ENCODE data around the gene PKD1L1. TPM values are rescaled to one million over a fixed set of nuclear protein-coding genes. Genes with fewer than 3 reads are reported as not detected.

The PKD1L1 gene
- total RNA-seq, 1 experiment from 2014 or later: 0.17 TPM

DNA sequence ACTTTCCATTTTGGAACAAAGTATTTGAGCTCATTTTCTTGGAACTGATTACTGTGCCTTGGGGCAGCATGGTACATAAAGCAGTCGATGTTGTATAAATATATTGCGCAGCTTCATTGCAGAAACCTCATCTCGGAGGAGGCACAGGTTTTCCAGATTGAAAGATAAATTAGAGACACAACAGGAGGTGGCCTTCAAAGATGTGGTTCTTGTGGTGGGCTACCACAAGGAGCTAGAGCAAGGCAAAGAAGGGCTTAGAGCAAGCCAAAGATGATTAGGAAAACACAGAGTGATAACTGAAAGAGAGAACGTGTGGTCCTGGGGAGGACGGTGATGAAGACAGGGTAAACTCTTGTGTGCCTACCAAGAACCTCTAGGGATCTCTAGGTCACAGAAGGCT lies 197.2 kb downstream of the PKD1L1 start:
- no peak overlapping the region for H2BK20ac ChIP-seq (ENCODE audit: low read depth, low read length, poor library complexity, severe bottlenecking)
- no peaks in the 10 kb centered on the region for H4K20me1 ChIP-seq (ENCODE audit: control insufficient read depth, insufficient read depth, insufficient read length)
- no peak overlapping the region for H3K56ac ChIP-seq (ENCODE audit: insufficient read length, low read depth, low read length)
- WGBS (ENCODE audit: extremely low coverage, insufficient read length, low lambda C conversion rate): no CpG with 5 or more reads among the region's 5 CpGs
- Mint-ChIP-seq H3K27me3 (ENCODE audit: low read depth) (peaks cover 7% of the 10 kb centered on the region; the same call in 1 of the 2 replicates), H3K36me3 (ENCODE audit: insufficient read depth in 1 of 3, low read depth in 3 of 3) (no peaks in the 10 kb centered on the region; a peak in 1 of 7 replicates), H3K4me3 (no peak overlapping the region), H3K27ac (no peak overlapping the region), H3K4me1 (no peaks in the 10 kb centered on the region), H3K9me3 (peaks cover 0 to 3% of the 10 kb centered on the region in 2 experiments; a peak in 3 of 5 replicates)
- no peak overlapping the region for H3K18ac ChIP-seq (ENCODE audit: insufficient read length, low read depth, low read length)
- H2AK5ac ChIP-seq (ENCODE audit: insufficient read length, low read length): no peak overlapping the region
- no peaks in the 10 kb centered on the region for H3K23me2 ChIP-seq (ENCODE audit: insufficient read length, low read depth, low read length, poor library complexity, severe bottlenecking)
- H3K4me1 ChIP-seq (ENCODE audit: insufficient read depth, low read length): no peaks in the 10 kb centered on the region
- H2BK120ac ChIP-seq (ENCODE audit: low read depth, low read length, poor library complexity, severe bottlenecking): no peak overlapping the region
- H3K79me2 ChIP-seq (ENCODE audit: insufficient read depth, low read length): no peaks in the 10 kb centered on the region
- H3K4me2 ChIP-seq (ENCODE audit: insufficient read depth, insufficient read length, low read length): no peak overlapping the region
- H2BK5ac ChIP-seq (ENCODE audit: insufficient read length, low read length): no peak overlapping the region
- H2BK15ac ChIP-seq (ENCODE audit: low read depth, low read length): no peak overlapping the region
- H3K4ac ChIP-seq (ENCODE audit: low read depth, low read length): no peak overlapping the region
- H3K9me3 ChIP-seq (ENCODE audit: control insufficient read depth, low read depth, low read length): no peaks in the 10 kb centered on the region
- H3K14ac ChIP-seq (ENCODE audit: insufficient read depth, low read length): no peak overlapping the region
- no peak overlapping the region for H4K8ac ChIP-seq (replicated peaks; ENCODE audit: insufficient read length, low read depth, low read length)
- no peak overlapping the region for H2BK12ac ChIP-seq (ENCODE audit: insufficient read length, low read depth, low read length)
- H3K9ac ChIP-seq (ENCODE audit: extremely low read depth, insufficient read length, low read length): no peak overlapping the region
- H2AFZ ChIP-seq (ENCODE audit: low read length): no peak overlapping the region
- H3K79me1 ChIP-seq (ENCODE audit: insufficient read depth, low read depth, low read length, poor library complexity, severe bottlenecking): no peaks in the 10 kb centered on the region
- no peak overlapping the region for H3T11ph ChIP-seq (ENCODE audit: low read length)
- H3K27me3 ChIP-seq (ENCODE audit: insufficient read depth, low read length): no peaks in the 10 kb centered on the region
- no peak overlapping the region for H4K5ac ChIP-seq (ENCODE audit: insufficient read length, low read depth, low read length)
- no peak for DNase-seq
- no peak overlapping the region for H3K27ac ChIP-seq (ENCODE audit: insufficient read length, low read depth, low read length)
- TF ChIP-seq, protein P1, sequence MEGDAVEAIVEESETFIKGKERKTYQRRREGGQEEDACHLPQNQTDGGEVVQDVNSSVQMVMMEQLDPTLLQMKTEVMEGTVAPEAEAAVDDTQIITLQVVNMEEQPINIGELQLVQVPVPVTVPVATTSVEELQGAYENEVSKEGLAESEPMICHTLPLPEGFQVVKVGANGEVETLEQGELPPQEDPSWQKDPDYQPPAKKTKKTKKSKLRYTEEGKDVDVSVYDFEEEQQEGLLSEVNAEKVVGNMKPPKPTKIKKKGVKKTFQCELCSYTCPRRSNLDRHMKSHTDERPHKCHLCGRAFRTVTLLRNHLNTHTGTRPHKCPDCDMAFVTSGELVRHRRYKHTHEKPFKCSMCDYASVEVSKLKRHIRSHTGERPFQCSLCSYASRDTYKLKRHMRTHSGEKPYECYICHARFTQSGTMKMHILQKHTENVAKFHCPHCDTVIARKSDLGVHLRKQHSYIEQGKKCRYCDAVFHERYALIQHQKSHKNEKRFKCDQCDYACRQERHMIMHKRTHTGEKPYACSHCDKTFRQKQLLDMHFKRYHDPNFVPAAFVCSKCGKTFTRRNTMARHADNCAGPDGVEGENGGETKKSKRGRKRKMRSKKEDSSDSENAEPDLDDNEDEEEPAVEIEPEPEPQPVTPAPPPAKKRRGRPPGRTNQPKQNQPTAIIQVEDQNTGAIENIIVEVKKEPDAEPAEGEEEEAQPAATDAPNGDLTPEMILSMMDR (conservative IDR thresholded peaks at IDR 0.05): no peak
- no peak overlapping the region for H4K91ac ChIP-seq (ENCODE audit: insufficient read length, low read depth, low read length)
- no peak overlapping the region for H3K23ac ChIP-seq (ENCODE audit: insufficient read length, low read depth, low read length)
